Lung (tissue), 12 donors: ENCODE measurements around the gene SMARCA4. TPM values are rescaled to one million over a fixed set of nuclear protein-coding genes. Genes with fewer than 3 reads are reported as not detected.

ENCODE experiments used
- ATAC-seq: fragments of 200-7000 bp; cut with Tn5 transposase; one replicate; pipeline ENCODE4 v1.9.1; 2020; ENCODE audit warnings: moderate number of reproducible peaks; ENCODE audit not compliant: insufficient read depth, low FRiP score
- DNase-seq, 3 donors: peaks; one replicate each; pipeline ENCODE4 v3.0.0-alpha.2; 2013 to 2017
- H3K27ac ChIP-seq, 2 donors: one replicate each; pipeline ENCODE4 v1.5.1; 2013; ENCODE audit warnings: mild to moderate bottlenecking in 2 of 2, moderate library complexity in 2 of 2, control low read depth in 1 of 2, inconsistent platforms in 1 of 2, low read depth in 1 of 2, low read length in 1 of 2
- H3K27me3 ChIP-seq, 3 donors: one replicate each; pipeline ENCODE4 v1.5.1; 2013; ENCODE audit warnings: low read length in 2 of 3; ENCODE audit not compliant: control insufficient read depth in 3 of 3, insufficient read depth in 3 of 3
- H3K36me3 ChIP-seq, 4 donors: one replicate each; pipeline ENCODE4 v1.5.1; 2013; ENCODE audit warnings: low read length in 4 of 4, mild to moderate bottlenecking in 1 of 4, moderate library complexity in 1 of 4; ENCODE audit not compliant: control insufficient read depth in 4 of 4, insufficient read depth in 4 of 4
- H3K4me1 ChIP-seq, 5 donors: one replicate each; pipeline ENCODE4 v1.5.1; 2013; ENCODE audit warnings: low read length in 5 of 5, mild to moderate bottlenecking in 2 of 5, moderate library complexity in 1 of 5; ENCODE audit not compliant: control insufficient read depth in 5 of 5, insufficient read depth in 5 of 5
- H3K4me3 ChIP-seq: one replicate; pipeline ENCODE4 v1.5.1; 2013; ENCODE audit warnings: mild to moderate bottlenecking, control low read depth, moderate library complexity
- H3K9ac ChIP-seq, 2 donors: one replicate each; pipeline ENCODE4 v1.5.1; 2013; ENCODE audit warnings: low read length in 2 of 2, control low read depth in 1 of 2; ENCODE audit not compliant: insufficient read depth in 1 of 2
- H3K9me3 ChIP-seq, 4 donors: one replicate each; pipeline ENCODE4 v1.5.1; 2013; ENCODE audit warnings: low read length in 3 of 4, mild to moderate bottlenecking in 1 of 4, moderate library complexity in 1 of 4; ENCODE audit not compliant: control insufficient read depth in 4 of 4, insufficient read depth in 3 of 4
- WGBS, 2 donors: extraction: QIAGEN DNeasy Blood & Tissue Kit; methylation state at CpG; one replicate each; pipeline ENCODE4 v1.1.7; 2013; 5-methylcytosine and 5-hydroxymethylcytosine counted together
- polyA plus RNA-seq, 2 donors: library from polyadenylated mRNA; stranded (reverse); fragments of 200-250 nt; gene quantifications; one replicate each; pipeline ENCODE4 v1.2.1, GENCODE V29; 2013
- total RNA-seq, 2 donors: library from RNA; depleted of rRNA in 1 of 2; stranded (reverse); fragments of >200 nt in 1 of 2; gene quantifications; one replicate each; pipeline ENCODE4 v1.2.1, GENCODE V29; 2014 to 2021
- TF ChIP-seq, protein P1 (sequence below): IDR thresholded peaks from 2 replicates; pipeline ENCODE4 v1.5.1; 2012; ENCODE audit warnings: mild to moderate bottlenecking; ENCODE audit errors: control extremely low read depth, extremely low read depth
- donor health status: control.
- donor health status: control.
- donor health status: Bipolar disorder and iron deficiency.
- donor health status: healthy.
- donor health status: DM: yes; HTN: yes; CAD: no.

The SMARCA4 gene
- total and polyA plus RNA-seq, 4 donors = 52.3 to 116 (median 91.1) TPM

DNA sequence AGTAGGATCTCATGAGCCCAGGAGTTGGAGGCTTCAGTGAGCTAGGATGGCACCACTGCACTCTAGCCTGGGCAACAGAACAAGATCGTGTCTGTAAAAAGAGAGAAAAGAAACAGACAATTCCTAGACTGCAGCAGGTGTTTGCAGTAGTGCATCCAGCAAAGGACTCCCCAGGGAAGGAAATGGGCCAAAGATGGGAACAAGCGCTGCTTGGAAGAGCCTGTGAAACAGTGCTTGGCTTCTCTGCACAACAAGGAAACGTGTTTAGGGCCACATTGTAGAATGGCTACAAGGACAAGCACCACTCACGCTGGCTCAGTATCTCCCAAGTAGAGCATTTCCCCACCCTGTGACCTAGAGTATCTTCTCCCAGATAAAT lies 93.0 kb downstream of the SMARCA4 start:
- Histone ChIP-seq H3K9ac (no peak overlapping the region), H3K27me3 (no peaks in the 10 kb centered on the region), H3K9me3 (no peaks in the 10 kb centered on the region), H3K4me3 (no peak overlapping the region), H3K27ac (no peak overlapping the region), H3K36me3 (peaks cover 4 to 38% (median 31%) of the 10 kb centered on the region in 4 donors), H3K4me1 (no peaks in the 10 kb centered on the region)
- WGBS, 2 donors = 88 to 98% methylated on average over 4 of the region's 4 CpGs
- ATAC-seq (no peak), DNase-seq (no peak)
- TF ChIP-seq, protein P1, sequence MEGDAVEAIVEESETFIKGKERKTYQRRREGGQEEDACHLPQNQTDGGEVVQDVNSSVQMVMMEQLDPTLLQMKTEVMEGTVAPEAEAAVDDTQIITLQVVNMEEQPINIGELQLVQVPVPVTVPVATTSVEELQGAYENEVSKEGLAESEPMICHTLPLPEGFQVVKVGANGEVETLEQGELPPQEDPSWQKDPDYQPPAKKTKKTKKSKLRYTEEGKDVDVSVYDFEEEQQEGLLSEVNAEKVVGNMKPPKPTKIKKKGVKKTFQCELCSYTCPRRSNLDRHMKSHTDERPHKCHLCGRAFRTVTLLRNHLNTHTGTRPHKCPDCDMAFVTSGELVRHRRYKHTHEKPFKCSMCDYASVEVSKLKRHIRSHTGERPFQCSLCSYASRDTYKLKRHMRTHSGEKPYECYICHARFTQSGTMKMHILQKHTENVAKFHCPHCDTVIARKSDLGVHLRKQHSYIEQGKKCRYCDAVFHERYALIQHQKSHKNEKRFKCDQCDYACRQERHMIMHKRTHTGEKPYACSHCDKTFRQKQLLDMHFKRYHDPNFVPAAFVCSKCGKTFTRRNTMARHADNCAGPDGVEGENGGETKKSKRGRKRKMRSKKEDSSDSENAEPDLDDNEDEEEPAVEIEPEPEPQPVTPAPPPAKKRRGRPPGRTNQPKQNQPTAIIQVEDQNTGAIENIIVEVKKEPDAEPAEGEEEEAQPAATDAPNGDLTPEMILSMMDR = no peak

GRCh38 chr19:11054200-11054599 lies 93.4 kb downstream of the SMARCA4 start:
- Histone ChIP-seq H3K27ac (no peak overlapping the region), H3K36me3 (peaks cover 4 to 38% (median 30%) of the 10 kb centered on the region in 4 donors), H3K4me1 (no peaks in the 10 kb centered on the region), H3K9me3 (no peaks in the 10 kb centered on the region), H3K27me3 (no peaks in the 10 kb centered on the region), H3K4me3 (no peak overlapping the region), H3K9ac (no peak overlapping the region)
- TF ChIP-seq, protein P1 = no peak
- ATAC-seq (no peak), DNase-seq (no peak)
- WGBS, 2 donors = 92 to 97% methylated on average over 8 of the region's 8 CpGs

- Histone ChIP-seq H3K36me3 (peaks cover 4 to 38% (median 32%) of the 10 kb centered on the region in 4 donors), H3K27me3 (no peaks in the 10 kb centered on the region), H3K9me3 (no peaks in the 10 kb centered on the region), H3K4me1 (no peaks in the 10 kb centered on the region), H3K9ac (no peak overlapping the region), H3K4me3 (no peak overlapping the region), H3K27ac (no peak overlapping the region)
- TF ChIP-seq, protein P1 = no peak
- ATAC-seq = no peak
- DNase-seq = no peak
- 92 to 93% methylated on average over 8 of the region's 8 CpGs for WGBS, 2 donors
These were observed 93.8 kb downstream of the SMARCA4 start for GRCh38 chr19:11054628-11055027.
